ENCODE data around the gene RNASEH2A. TPM values are rescaled to one million over a fixed set of nuclear protein-coding genes. Genes with fewer than 3 reads are reported as not detected.

RNASEH2A gene
- total and polyA plus RNA-seq, 12 donors = 1.8 to 11.5 (median 5.0) TPM

DNA sequence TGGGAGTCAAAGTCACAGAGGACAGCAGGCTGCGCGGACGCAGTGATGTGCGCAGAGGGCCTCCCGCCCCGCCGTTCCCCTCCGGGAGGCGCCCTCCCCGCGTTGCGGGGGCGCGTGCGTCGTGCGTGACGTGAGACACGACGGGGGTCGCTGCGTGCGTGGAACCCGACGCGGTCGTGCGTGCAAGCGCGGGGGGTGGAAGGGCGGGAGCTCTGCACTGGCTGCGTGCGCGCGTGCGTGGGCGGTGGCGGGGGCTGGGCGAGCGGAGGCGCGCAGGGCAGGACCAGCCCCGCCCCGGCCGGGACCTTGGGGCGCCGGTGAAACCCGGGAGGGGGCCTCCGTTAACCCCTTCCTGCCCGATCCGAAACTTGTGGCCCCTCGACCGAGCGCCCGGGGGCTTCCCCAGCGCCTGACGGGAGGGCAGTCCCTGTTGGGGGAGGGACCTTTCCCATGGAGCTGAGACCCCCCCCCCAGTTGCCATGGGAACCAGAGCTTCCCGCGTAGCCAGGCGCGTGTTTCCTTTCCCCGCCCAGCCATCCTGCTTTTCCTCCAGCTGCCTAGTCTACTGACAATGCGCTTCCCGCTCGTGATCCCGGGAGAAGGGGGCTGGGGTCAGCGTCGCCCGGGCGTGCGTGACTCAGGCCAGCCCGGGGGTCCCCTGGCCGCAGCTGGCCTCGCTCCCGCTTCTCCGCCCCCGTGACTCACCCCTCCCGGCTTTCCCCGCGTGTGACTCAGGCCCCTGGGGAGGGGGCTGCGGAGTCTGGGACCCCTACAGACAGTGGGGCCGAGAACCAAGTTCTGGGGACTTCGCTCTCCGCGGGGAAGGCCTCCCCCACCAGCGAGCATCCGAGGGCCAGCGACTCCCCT, 23.7 kb upstream of the RNASEH2A start:
- Histone ChIP-seq H3K36me3 (replicated peaks in 1 of 2) (no peaks in the 10 kb centered on the region), H3K9me3 (replicated peaks in 1 of 3) (no peaks in the 10 kb centered on the region), H3K27ac (peak overlapping the region; percentile 81 to 99 (median 91)), H3K4me3 (peak overlapping the region in 2 of 4 donors; percentile 17 to 54), H3K4me1 (replicated peaks in 1 of 2) (peaks cover 32 to 62% of the 10 kb centered on the region in 2 donors), H3K27me3 (no peaks in the 10 kb centered on the region)
- DNase-seq = peak; percentile 89 to 96 (median 92)
- intact Hi-C loops (cut with DNase I) = no loop called here
- 0 to 2% (median 1%) methylated on average over 18 to 88 of the region's 88 CpGs; no CpG with 5 or more reads in 1 of the 4 donors for WGBS, 4 donors
- peak; percentile 73 to 75 for TF ChIP-seq POLR2A (IDR thresholded peaks at IDR 0.05)
- TF ChIP-seq, protein P1, sequence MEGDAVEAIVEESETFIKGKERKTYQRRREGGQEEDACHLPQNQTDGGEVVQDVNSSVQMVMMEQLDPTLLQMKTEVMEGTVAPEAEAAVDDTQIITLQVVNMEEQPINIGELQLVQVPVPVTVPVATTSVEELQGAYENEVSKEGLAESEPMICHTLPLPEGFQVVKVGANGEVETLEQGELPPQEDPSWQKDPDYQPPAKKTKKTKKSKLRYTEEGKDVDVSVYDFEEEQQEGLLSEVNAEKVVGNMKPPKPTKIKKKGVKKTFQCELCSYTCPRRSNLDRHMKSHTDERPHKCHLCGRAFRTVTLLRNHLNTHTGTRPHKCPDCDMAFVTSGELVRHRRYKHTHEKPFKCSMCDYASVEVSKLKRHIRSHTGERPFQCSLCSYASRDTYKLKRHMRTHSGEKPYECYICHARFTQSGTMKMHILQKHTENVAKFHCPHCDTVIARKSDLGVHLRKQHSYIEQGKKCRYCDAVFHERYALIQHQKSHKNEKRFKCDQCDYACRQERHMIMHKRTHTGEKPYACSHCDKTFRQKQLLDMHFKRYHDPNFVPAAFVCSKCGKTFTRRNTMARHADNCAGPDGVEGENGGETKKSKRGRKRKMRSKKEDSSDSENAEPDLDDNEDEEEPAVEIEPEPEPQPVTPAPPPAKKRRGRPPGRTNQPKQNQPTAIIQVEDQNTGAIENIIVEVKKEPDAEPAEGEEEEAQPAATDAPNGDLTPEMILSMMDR (IDR thresholded peaks at IDR 0.05) = peak in 1 of 6 experiments; percentile 2

DNA sequence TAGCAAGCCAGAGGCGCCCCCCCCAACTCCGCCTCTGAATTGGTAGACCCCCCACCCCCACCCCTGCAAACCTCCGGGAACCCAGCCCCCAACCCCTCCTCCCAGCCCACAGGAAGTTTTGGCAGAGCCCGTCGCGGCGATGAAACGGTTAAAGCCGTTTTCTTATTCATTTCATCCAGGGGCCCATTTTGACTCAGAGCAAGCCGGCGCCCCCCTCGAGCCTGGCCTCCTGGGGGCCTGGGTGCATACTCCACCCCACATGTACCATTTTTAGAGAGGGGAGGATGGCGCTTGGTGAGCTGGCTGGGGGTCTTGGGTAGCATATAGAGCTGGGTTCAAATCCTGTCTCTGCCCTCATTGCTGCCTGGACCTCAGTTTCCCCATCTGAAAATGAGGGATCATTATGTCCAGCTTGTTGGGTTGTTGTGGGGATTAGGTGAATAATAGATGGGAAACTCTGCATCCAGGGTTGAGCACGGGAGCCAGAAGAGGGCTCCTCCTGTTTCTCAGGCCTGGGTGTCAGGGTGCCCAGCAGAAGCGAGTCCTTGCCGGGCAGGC, 23.0 kb upstream of the RNASEH2A start:
- TF ChIP-seq POLR2A (IDR thresholded peaks at IDR 0.05) = no peak
- TF ChIP-seq, protein P1 (IDR thresholded peaks at IDR 0.05) = no peak
- Histone ChIP-seq H3K27ac (peak overlapping the region; percentile 81 to 99 (median 91)), H3K4me1 (replicated peaks in 1 of 2) (peaks cover 35 to 64% of the 10 kb centered on the region in 2 donors), H3K9me3 (replicated peaks in 1 of 3) (no peaks in the 10 kb centered on the region), H3K36me3 (replicated peaks in 1 of 2) (no peaks in the 10 kb centered on the region), H3K4me3 (peak overlapping the region in 1 of 4 donors; percentile 54), H3K27me3 (no peaks in the 10 kb centered on the region)
- intact Hi-C loops (cut with DNase I) = no loop called here
- peak in 1 of 7 donors; percentile 70 for DNase-seq
- 5 to 11% (median 8%) methylated on average over 4 to 16 of the region's 16 CpGs for WGBS, 4 donors

DNA sequence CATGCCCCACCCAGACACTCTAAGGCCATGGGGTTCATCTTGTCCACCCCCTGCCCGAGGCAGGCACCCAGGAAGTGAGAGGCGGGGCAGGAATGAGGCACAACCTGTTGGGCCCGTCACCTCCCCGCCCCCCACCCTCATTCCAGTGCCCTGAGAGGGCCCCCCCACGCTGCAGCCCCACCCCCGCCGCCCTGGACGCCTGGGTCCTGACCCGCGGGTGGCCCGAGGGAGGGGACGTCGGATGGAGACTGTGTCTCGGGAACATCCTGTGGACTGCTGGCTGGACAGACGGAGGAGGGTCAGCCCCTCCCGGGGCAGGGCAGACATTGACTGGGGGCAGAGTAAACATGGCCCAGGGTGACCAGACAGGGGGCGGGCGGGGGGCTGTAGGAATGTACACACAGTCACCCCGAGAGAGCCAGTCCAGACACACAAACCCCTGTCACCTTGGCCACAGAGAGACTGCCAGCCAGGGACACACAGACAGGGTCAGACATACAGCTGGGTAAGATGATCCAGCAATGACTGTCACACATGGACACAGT, 22.5 kb upstream of the RNASEH2A start:
- peak overlapping the region in 1 of 4 donors; percentile 54 for H3K4me3 ChIP-seq
- H3K27me3 ChIP-seq = no peaks in the 10 kb centered on the region
- TF ChIP-seq, protein P1 (IDR thresholded peaks at IDR 0.05) = no peak
- no peak for TF ChIP-seq POLR2A (IDR thresholded peaks at IDR 0.05)
- intact Hi-C loops (cut with DNase I) = no loop called here
- H3K36me3 ChIP-seq (replicated peaks in 1 of 2) = no peaks in the 10 kb centered on the region
- WGBS, 4 donors = 0 to 20% (median 12%) methylated on average over 1 to 19 of the region's 19 CpGs; no CpG with 5 or more reads in 1 of the 4 donors
- DNase-seq = peak in 6 of 7 donors; percentile 53 to 80 (median 67)
- peak overlapping the region; percentile 81 to 99 (median 91) for H3K27ac ChIP-seq
- H3K9me3 ChIP-seq (replicated peaks in 1 of 3) = no peaks in the 10 kb centered on the region
- peaks cover 34 to 64% of the 10 kb centered on the region in 2 donors for H3K4me1 ChIP-seq (replicated peaks in 1 of 2)

DNA sequence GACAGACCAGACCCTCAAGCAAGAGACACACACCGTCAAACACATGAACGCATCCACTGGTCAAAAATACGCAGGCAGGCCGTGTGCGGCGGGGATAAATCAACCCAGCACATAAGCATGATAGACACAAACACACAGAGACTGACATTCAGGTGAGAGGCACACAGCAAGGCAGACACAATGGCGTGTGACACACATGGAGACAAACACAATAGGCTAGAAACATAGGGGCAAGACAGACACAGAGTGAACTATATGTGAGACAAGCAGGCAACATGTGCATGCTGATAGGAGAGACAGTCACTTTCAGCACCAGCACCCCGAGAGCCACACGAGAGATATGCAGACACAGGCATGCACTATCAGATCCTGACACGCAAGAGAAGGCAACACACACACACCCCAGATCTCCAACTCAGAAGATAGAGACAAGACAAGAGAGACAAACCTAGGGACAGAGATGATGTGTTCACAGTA, 22.0 kb upstream of the RNASEH2A start:
- WGBS, 4 donors = 46 to 49% (median 46%) methylated on average over 10 of the region's 10 CpGs
- H3K4me1 ChIP-seq (replicated peaks in 1 of 2) = peaks cover 34 to 64% of the 10 kb centered on the region in 2 donors
- H3K27ac ChIP-seq = peak overlapping the region; percentile 81 to 99 (median 91)
- no peak overlapping the region for H3K4me3 ChIP-seq
- H3K27me3 ChIP-seq = no peaks in the 10 kb centered on the region
- no peak for TF ChIP-seq POLR2A (IDR thresholded peaks at IDR 0.05)
- TF ChIP-seq, protein P1 (IDR thresholded peaks at IDR 0.05) = no peak
- H3K36me3 ChIP-seq (replicated peaks in 1 of 2) = no peaks in the 10 kb centered on the region
- intact Hi-C loops (cut with DNase I) = no loop called here
- H3K9me3 ChIP-seq (replicated peaks in 1 of 3) = no peaks in the 10 kb centered on the region
- DNase-seq = no peak

Data from adrenal gland (tissue), 12 donors.